HG03520 (cell line): ENCODE measurements around the gene BLVRA.

ENCODE experiments used
- ATAC-seq: cut with Tn5 transposase; IDR thresholded peaks from one replicate; pipeline ENCODE4 v1.9.1; 2021; ENCODE audit warnings: mild to moderate bottlenecking, moderate library complexity; ENCODE audit not compliant: unreplicated experiment

BLVRA gene

DNA sequence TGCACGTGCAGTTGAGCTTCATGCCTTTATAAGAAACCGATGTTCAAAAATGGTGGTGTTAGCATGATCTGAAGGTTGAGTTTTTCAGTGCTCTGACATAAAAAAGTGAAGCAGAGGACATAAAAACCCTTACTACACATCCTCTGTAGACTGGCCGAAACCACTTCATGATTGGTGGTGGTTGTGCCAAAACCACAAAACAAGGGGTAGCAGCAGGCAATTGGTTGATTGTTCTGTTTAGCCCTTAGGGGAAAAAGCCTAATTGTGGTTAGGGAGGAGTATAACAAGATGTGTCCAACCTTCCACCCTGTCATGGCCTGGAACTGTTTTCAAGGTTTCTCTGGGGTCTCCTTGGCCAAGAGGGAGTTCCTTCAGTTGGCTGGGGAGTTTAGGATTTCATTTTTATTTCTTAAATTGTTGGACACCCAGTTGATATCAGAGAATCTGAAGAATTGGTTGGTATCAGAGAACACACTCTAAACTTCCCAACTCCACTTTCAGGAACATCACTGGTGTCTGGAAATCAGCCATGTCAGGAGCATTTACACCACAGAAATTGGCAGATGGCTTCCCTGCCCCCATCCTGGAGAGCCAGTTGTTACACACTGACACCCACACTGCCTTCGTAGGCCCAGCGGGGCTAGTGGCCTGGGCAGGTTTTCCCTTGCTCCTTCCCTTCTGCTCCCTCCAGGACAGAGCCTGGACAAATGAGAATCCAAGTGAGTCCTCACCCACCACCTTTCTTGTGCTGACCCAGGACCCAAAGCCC, 92.1 kb downstream of the BLVRA start:
- no peak for ATAC-seq

DNA sequence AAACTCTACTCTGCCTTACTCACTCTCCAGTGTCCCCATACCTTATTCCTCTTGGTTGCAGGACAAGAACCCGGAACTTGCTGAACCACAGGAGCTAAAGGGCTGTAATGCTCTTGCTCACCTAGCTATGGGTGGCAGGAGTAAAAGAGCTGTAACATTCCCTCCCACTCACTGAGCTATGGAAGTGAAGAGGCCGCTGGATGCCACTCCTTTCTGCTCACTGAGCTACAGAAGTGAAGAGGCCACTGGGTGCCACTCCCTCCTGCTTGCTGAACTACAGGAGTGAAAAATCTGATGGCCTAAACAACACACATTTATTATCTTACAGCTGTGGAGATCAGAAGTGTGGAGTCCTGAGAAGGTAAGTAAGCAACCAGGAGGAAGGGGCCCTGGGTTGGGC, 93.3 kb downstream of the BLVRA start:
- no peak for ATAC-seq

- ATAC-seq, result no peak
Measured at GRCh38 chr7:43855176-43855575, 96.7 kb downstream of the BLVRA start.

GRCh38 chr7:43856316-43856715, 97.8 kb downstream of the BLVRA start:
- ATAC-seq, result no peak
